Smooth muscle cell (in vitro differentiated cells): Measurements from ENCODE around the gene PEX11A. TPM values are rescaled to one million over a fixed set of nuclear protein-coding genes. Genes with fewer than 3 reads are reported as not detected.

ENCODE experiments used
- DNase-seq: peaks from one replicate; lab custom pipeline; 2025; ENCODE audit not compliant: unreplicated experiment; lab: John Stamatoyannopoulos, UW
- H2AFZ ChIP-seq: fragments of 200-600 bp; sonication (generic); 2 replicates; pipeline ENCODE4 v1.6.0; 2016; ENCODE audit warnings: antibody characterized with exemption, low read depth, mild to moderate bottlenecking
- H3F3A ChIP-seq: fragments of 200-600 bp; sonication (generic); 2 replicates; pipeline ENCODE4 v1.6.0; 2017; ENCODE audit warnings: antibody characterized with exemption, low read depth
- H3K27ac ChIP-seq: fragments of 200-600 bp; sonication (generic); 2 replicates; pipeline ENCODE4 v1.5.1; 2016; ENCODE audit warnings: low read depth, mild to moderate bottlenecking
- H3K27me3 ChIP-seq: fragments of 200-600 bp; sonication (generic); 2 replicates; pipeline ENCODE4 v1.6.1; 2016; ENCODE audit warnings: low read depth, mild to moderate bottlenecking
- H3K36me3 ChIP-seq: fragments of 200-600 bp; sonication (generic); 2 replicates; pipeline ENCODE4 v1.5.1; 2016; ENCODE audit warnings: low read depth
- H3K4me1 ChIP-seq: fragments of 200-600 bp; sonication (generic); 2 replicates; pipeline ENCODE4 v1.5.1; 2016; ENCODE audit warnings: low read depth
- H3K4me2 ChIP-seq: fragments of 200-600 bp; sonication (generic); 2 replicates; pipeline ENCODE4 v1.6.0; 2016; ENCODE audit warnings: mild to moderate bottlenecking
- H3K4me3 ChIP-seq: fragments of 200-600 bp; sonication (generic); 2 replicates; pipeline ENCODE4 v1.5.1; 2016; ENCODE audit warnings: mild to moderate bottlenecking
- H3K79me2 ChIP-seq: fragments of 200-600 bp; sonication (generic); 2 replicates; pipeline ENCODE4 v1.6.0; 2016; ENCODE audit warnings: low read depth, mild to moderate bottlenecking
- H3K9ac ChIP-seq: fragments of 200-600 bp; sonication (generic); 2 replicates; pipeline ENCODE4 v1.6.0; 2016; ENCODE audit warnings: low read depth
- H3K9me3 ChIP-seq: fragments of 200-600 bp; sonication (generic); replicated peaks from 2 replicates; pipeline ENCODE4 v1.5.1; 2016; ENCODE audit warnings: low read depth
- H4K20me1 ChIP-seq: fragments of 200-600 bp; sonication (generic); 2 replicates; pipeline ENCODE4 v1.6.0; 2016; ENCODE audit warnings: low read depth
- CTCF ChIP-seq: fragments of 200-600 bp; sonication (generic); IDR thresholded peaks from 2 replicates; pipeline ENCODE4 v1.5.1; 2017; ENCODE audit warnings: borderline replicate concordance, mild to moderate bottlenecking, antibody characterized with exemption; ENCODE audit not compliant: insufficient read depth, poor library complexity, severe bottlenecking
- WGBS: methylation state at CpG from one replicate; pipeline ENCODE4 v1.1.7; 2016; ENCODE audit warnings: low lambda C conversion rate; 5-methylcytosine and 5-hydroxymethylcytosine counted together
- polyA plus RNA-seq: library from polyadenylated mRNA; unstranded; fragments of >200 nt; fragmentation: Nextera tagmentation; extraction: Ambion mirVana; gene quantifications from 2 replicates; pipeline ENCODE4 v1.2.1, GENCODE V29; 2016
- total RNA-seq: library from RNA; depleted of rRNA; stranded (reverse); fragments of >200 nt; gene quantifications from 2 replicates; pipeline ENCODE4 v1.2.3, GENCODE V29; 2014

Gene PEX11A
- total and polyA plus RNA-seq, 2 experiments from 2014 or later, result 3.8 to 4.7 TPM

GRCh38 chr15:89732451-89733172 is 42.1 kb upstream of the PEX11A start:
- Histone ChIP-seq H3F3A (no peaks in the 10 kb centered on the region), H3K27me3 (peaks cover 27% of the 10 kb centered on the region), H3K4me2 (no peak overlapping the region), H3K4me3 (no peak overlapping the region), H3K9me3 (no peaks in the 10 kb centered on the region), H3K4me1 (no peaks in the 10 kb centered on the region), H3K9ac (no peak overlapping the region), H2AFZ (no peak overlapping the region), H4K20me1 (no peaks in the 10 kb centered on the region), H3K36me3 (no peaks in the 10 kb centered on the region), H3K79me2 (no peaks in the 10 kb centered on the region), H3K27ac (no peak overlapping the region)
- no peak for DNase-seq
- no peak for TF ChIP-seq CTCF
- WGBS, result 71% methylated on average over 8 of the region's 8 CpGs

GRCh38 chr15:89731275-89731674 is 40.7 kb upstream of the PEX11A start:
- Histone ChIP-seq H3K4me3 (no peak overlapping the region), H3K9me3 (no peaks in the 10 kb centered on the region), H2AFZ (no peak overlapping the region), H3K9ac (no peak overlapping the region), H3K4me2 (no peak overlapping the region), H3K27me3 (peaks cover 25% of the 10 kb centered on the region), H3K36me3 (no peaks in the 10 kb centered on the region), H3K79me2 (no peaks in the 10 kb centered on the region), H3F3A (no peaks in the 10 kb centered on the region), H3K4me1 (no peaks in the 10 kb centered on the region), H3K27ac (no peak overlapping the region), H4K20me1 (no peaks in the 10 kb centered on the region)
- TF ChIP-seq CTCF, result no peak
- 82% methylated on average over 5 of the region's 5 CpGs for WGBS
- no peak for DNase-seq

GRCh38 chr15:89728254-89728653 is 37.7 kb upstream of the PEX11A start:
- Histone ChIP-seq H3K27me3 (peaks cover 7% of the 10 kb centered on the region), H3K27ac (no peak overlapping the region), H3K4me3 (no peak overlapping the region), H3K4me2 (no peak overlapping the region), H3F3A (no peaks in the 10 kb centered on the region), H3K79me2 (no peaks in the 10 kb centered on the region), H3K36me3 (no peaks in the 10 kb centered on the region), H3K9ac (no peak overlapping the region), H2AFZ (no peak overlapping the region), H3K4me1 (no peaks in the 10 kb centered on the region), H4K20me1 (no peaks in the 10 kb centered on the region), H3K9me3 (no peaks in the 10 kb centered on the region)
- 30% methylated on average over 2 of the region's 2 CpGs for WGBS
- TF ChIP-seq CTCF, result no peak
- DNase-seq, result no peak

GRCh38 chr15:89725064-89725463 is 34.5 kb upstream of the PEX11A start:
- Histone ChIP-seq H3K4me1 (no peaks in the 10 kb centered on the region), H3K27me3 (no peaks in the 10 kb centered on the region), H3K9me3 (no peaks in the 10 kb centered on the region), H4K20me1 (no peaks in the 10 kb centered on the region), H3K27ac (no peak overlapping the region), H2AFZ (no peak overlapping the region), H3K36me3 (no peaks in the 10 kb centered on the region), H3F3A (no peaks in the 10 kb centered on the region), H3K9ac (no peak overlapping the region), H3K4me2 (no peak overlapping the region), H3K79me2 (no peaks in the 10 kb centered on the region), H3K4me3 (no peak overlapping the region)
- DNase-seq, result no peak
- WGBS, result 88% methylated on average over 1 of the region's 1 CpG
- TF ChIP-seq CTCF, result no peak
